HG02642 (cell line): ENCODE results near the gene S1PR4.
"Not testable (repeated sequence)": the region's sequence is repeated elsewhere in the genome, so short reads cannot be mapped to it uniquely, and the experiment has no call there.

ENCODE experiments used
- ATAC-seq: cut with Tn5 transposase; IDR thresholded peaks from one replicate; pipeline ENCODE4 v1.9.1; 2021; ENCODE audit warnings: mild to moderate bottlenecking; ENCODE audit not compliant: unreplicated experiment, poor library complexity

Gene S1PR4

DNA sequence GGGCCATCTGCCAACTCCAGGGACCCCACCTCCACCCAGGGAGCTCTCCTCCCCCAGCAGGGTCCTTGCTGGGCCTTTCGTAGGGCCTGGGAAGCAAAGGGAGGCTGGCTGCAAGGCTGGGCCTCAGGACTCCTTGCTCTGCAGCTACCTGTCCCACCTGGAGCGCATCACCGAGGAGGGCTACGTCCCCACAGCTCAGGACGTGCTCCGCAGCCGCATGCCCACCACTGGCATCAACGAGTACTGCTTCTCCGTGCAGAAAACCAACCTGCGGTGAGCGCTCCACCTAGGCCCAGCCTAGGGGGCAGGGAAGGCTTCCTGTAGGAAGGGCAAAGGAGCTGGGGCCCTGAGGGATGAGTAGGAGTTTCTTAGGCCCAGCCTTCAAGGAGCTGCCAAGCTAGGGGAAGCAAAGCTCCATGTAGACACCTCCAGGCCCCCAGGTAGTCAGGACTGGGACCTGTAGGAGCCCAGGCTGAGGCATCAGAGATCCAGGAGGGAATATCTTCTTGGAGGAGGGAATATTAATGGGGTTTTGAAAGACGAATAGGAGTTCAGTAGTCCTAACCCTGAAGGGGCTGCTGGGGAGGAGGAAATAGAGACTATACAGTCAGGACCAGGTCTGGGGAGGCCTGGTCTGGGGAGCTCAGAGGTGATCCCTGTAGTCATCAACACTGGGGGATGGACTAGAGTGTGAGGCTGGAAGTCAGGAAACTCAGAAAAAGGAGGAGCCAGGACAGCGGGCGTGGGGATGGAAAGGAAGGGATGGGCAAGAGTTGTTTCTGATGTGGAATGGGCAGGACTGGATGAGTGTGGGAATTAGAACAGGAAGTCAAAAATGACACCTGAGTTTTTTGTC lies 26.8 kb upstream of the S1PR4 start:
- no peak for ATAC-seq

GRCh38 chr19:3152419-3152780 lies 26.2 kb upstream of the S1PR4 start:
- ATAC-seq, result no peak

GRCh38 chr19:3153286-3154230 lies 25.0 kb upstream of the S1PR4 start:
- no peak for ATAC-seq

GRCh38 chr19:3154447-3154846 lies 24.1 kb upstream of the S1PR4 start:
- ATAC-seq, result not testable (repeated sequence)

- ATAC-seq, result peak; percentile 84
These were observed 23.4 kb upstream of the S1PR4 start for GRCh38 chr19:3154957-3155736.

DNA sequence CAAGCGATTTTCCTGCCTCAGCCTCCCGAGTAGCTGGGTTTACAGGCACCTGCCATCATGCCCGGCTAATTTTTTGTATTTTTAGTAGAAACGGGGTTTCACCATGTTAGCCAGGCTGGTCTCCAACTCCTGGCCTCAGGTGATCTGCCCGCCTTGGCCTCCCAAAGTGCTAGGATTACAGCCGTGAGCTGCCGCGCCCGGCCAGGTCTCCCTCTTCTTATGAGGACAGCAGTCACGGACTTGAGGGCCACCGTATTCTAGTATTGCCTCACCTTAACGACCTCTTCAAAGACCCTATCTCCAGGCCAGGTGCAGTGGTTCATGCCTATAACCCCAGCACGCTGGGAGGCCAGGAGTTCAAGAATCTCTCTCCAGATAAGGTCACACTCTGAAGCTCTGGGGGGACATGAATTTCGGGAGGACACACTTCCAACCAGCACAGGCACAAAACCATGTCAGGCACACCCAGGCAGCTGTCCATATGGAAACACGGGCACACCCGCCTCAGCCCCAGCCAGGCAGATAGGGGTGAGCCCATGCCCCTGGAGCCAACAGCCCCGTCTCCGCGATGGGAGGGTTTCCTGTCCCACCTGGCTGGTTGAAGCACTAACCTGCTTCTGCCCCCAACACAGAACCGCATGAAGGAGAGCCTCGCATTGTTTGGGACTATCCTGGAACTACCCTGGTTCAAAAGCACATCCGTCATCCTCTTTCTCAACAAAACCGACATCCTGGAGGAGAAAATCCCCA lies 21.3 kb upstream of the S1PR4 start:
- ATAC-seq, result no peak

- ATAC-seq, result no peak
These were observed 19.0 kb upstream of the S1PR4 start for GRCh38 chr19:3159565-3159964.

DNA sequence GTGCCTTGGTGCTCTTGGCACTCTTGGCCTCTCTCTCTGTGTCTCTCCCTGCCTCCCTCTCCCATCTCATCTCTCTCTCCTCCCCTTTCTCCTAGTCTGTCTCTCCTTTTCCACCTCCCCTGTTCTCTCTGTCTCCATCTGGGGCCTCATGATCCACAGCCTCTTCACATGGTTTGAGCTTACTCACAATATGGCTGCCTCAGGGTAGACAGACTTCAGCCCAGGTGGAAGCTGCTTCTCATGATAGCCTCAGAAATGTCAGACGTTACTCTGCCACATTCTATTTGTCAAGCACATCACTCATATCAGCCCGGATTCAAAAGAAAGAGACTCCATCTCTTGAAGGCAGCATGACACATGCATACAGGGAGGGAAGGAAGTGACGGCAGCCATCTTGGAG lies 18.4 kb upstream of the S1PR4 start:
- ATAC-seq, result no peak

DNA sequence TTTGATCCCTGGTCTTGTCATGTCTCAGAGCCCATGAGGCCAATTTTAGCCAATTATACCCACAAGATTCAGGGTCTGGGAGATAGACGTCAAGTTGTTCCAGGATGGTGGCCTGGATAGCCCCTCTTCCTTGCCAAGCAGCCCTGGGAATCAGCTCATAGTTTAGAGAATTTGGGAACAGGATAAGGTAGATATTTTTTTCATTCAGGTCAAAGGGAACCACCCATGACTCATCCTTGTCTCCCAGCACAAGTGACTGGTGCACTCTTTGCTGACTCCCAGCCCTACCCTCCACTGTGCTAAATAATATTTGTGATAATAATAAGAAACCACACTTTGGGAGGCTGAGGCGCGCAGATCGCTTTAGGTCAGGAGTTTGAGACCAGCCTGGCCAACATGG lies 17.1 kb upstream of the S1PR4 start:
- no peak for ATAC-seq

DNA sequence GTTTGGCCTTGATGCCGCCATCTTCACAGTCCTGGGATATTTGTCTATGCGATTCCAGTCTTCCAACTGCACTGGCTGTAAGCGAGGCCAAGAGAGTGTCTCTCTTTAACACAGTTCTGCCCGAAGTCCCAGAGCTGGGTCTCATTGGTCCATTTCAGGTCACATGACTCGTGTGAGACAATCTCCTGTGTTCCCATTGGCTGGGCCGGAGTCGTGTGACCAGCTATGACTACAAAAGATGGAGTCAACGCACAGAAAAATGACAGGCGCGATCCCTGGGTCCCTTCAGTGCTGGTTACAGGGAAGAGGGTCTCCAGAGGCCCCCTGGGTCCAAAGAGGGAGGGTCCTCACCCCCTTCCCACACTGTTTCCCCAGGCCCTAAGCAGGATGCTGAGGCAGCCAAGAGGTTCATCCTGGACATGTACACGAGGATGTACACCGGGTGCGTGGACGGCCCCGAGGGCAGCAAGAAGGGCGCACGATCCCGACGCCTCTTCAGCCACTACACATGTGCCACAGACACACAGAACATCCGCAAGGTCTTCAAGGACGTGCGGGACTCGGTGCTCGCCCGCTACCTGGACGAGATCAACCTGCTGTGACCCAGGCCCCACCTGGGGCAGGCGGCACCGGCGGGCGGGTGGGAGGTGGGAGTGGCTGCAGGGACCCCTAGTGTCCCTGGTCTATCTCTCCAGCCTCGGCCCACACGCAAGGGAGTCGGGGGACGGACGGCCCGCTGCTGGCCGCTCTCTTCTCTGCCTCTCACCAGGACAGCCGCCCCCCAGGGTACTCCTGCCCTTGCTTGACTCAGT lies 15.9 kb upstream of the S1PR4 start:
- ATAC-seq, result no peak

- peak; percentile 51 for ATAC-seq
These were observed 15.2 kb upstream of the S1PR4 start for GRCh38 chr19:3163230-3163886.

DNA sequence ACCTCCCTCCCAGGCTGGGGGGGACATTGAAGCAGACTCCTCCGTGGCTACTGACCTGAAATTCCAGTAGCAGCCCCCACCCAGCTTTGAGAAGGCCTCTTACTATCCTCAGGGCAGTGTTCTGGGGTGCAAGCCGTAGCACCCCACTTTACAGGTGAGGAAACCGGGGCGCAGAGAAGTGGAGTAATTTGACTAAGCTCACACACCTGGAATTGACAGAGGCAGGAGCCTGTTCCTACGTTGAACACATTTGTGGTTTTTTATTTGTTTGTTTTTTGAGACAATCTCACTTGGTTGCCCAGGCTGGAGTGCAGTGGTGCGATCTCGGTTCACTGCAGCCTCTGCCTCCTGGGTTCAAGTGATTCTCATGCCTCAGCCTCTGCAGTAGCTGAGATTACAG lies 14.6 kb upstream of the S1PR4 start:
- ATAC-seq, result no peak

DNA sequence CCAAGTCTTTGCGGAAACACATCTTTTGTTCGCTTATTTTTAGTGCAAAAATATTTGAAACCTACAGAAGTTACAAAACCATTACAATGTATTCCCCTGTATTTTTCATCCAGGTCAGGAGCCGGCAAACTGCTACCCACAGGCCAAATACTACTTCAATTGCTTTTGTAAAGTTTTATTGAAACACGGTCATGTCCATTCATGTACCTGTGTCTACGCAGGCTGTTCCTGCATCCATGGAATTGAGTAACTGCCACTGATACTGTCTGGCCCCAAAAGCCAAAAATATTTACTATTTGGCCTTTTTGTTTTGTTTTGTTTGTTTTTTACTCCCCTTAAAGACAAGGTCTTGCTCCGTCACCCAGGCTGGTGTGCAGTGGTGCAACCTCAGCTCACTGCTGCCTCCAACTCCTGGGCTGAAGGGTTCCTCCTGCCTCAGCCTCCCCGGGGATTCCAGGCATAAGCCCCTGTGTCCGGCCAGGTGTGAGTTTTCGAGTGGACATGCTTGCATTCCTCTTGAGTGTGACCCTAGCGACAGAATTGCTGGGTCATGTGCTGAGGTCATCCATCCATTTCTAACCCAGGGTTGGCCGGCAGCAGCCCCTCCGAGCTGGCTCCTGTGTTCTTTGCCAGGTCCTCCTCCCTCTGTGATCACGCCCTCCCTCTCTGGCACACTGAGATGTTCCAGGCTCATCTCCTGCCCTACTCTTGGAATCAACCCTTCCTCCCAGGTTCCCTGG lies 10.9 kb upstream of the S1PR4 start:
- no peak for ATAC-seq

GRCh38 chr19:3171894-3172672 lies 6.5 kb upstream of the S1PR4 start:
- no peak for ATAC-seq

DNA sequence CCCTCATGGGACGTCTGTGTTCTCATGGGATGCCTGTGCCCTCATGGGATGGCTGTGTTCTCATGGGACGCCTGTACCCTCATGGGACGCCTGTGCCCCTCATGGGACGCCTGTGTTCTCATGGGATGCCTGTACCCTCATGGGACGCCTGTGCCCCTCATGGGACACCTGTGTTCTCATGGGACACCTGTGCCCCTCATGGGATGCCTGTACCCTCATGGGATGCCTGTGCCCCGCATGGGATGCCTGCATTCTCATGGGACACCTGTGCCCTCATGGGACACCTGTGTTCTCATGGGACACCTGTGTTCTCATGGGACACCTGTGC lies 5.9 kb upstream of the S1PR4 start:
- ATAC-seq, result not testable (repeated sequence)

DNA sequence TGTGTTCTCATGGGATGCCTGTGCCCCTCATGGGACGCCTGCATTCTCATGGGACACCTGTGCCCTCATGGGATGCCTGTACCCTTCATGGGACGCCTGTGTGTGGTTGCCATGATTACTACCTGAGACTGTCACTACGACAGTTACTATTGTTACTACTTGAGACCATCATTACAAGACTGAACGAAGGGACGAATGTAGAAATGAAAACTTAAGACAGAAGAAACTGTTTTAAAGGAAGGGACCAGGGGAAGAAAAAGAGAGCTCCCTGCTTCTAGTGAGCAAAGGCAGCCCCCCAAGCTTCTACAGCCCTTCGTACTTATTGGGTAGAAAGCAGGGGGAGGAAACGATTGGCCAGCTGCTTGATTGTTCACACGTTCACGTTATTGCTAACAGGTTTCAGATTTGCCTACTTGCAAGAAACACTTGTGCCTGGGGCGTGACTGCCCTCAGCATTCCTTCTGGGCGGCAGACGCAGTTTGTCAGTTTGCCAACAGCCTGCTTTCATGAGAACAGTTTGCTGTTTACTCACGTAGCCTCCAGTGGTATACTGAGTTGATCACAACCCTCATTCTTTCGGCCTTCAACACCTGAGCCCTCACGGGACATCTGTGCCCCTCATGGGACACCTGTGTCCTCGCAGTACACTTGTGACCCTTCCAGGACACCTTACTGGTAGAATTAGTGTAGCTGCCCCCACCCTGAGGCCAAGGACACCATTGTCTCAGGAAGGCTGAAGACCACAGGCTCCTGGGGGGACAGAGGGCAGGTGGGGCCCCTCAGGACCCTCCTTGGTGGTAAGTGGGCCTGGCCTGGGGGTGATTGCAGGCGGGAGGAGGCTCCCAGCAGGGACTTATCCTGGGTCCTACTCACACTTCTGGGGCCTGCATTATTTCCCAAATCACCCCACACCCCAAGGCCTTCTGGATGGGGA lies 2.5 kb upstream of the S1PR4 start:
- no peak for ATAC-seq
